NOMO-1 treated with dmso at 0.1 percent for 144 hours (cell line): ENCODE measurements around the gene KIAA0825.

Experiments
- DNase-seq: peaks from one replicate; lab custom pipeline; 2025; ENCODE audit not compliant: unreplicated experiment; lab: John Stamatoyannopoulos, UW

Gene KIAA0825

GRCh38 chr5:94314460-94315131, 303.8 kb downstream of the KIAA0825 start:
- DNase-seq, result no peak

DNA sequence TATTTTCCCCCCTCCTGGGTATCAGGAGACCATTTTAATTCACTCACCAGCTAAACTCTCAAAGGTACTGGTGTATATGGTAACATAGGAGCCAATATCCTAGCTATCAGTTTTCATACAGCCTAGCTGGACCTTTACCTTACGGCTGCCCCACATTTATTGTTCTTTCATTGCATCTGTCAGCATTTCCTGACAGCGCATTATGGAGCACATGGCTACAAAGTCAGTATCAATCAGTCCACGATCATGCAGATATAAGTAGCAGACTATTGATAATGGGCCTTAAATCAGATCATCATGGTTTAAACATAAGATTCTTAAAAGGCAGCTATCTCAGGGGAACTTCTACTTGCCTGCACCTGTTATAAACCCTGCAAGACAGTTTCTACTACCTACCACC, 304.7 kb downstream of the KIAA0825 start:
- no peak for DNase-seq

DNA sequence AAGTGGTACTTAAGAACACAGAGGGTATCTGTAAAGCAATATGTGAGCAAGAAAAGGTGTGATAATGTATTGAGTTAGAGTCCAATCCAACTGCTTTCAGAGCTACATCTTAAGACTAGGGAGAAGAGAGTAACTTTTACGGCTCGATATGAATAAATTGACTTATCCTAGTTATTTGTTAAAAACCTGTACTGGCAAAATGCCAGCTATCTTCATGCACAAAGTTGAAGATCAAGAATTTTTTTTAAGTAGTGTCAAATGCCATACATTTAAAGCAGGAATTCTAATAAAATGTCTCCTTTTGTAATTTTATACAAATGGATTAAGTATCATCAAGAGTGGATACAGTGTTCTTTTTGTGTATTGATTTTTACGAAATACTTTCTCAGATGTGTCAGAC, 305.2 kb downstream of the KIAA0825 start:
- DNase-seq, result no peak

DNA sequence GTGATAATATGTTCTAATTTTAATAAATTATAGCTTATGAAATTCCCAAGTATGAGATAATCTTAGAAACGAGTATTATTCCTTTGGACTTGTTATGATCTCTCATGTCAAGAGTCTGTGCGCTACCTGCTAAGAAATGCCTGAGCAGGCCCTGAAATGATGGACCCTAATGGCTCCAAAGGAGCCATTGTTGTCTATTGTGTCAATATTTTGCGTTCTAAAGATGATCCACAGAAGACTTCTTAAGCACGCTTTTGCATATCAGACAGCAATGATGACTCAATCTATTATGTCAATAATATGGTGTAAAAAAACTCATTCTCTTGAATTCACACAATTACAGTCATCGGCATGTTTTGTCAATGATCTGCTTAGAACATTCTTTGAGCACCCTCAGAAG, 306.1 kb downstream of the KIAA0825 start:
- no peak for DNase-seq

- no peak for DNase-seq
Observed at GRCh38 chr5:94310833-94311232, 307.6 kb downstream of the KIAA0825 start.

DNA sequence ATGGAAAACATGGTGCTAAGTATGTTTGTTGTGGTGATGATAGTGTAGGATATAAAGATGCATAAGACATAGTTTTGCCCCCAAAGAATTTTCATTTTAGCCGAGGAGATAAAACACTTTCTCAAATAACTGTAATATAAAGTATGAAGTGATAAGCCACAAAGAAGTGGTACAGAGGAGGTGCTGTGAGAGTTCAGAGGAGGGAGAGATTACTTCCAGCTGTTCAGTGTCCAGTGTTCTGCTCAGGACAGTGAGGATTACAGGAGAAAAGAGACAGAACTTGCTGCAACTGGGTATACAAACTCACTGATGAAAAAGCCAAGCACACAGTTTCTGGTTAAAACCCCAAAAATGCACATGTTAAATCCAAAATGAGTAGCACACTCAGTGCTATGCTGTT, 309.3 kb downstream of the KIAA0825 start:
- DNase-seq, result no peak

- DNase-seq, result no peak
Observed at GRCh38 chr5:94308442-94308841, 310.0 kb downstream of the KIAA0825 start.

DNA sequence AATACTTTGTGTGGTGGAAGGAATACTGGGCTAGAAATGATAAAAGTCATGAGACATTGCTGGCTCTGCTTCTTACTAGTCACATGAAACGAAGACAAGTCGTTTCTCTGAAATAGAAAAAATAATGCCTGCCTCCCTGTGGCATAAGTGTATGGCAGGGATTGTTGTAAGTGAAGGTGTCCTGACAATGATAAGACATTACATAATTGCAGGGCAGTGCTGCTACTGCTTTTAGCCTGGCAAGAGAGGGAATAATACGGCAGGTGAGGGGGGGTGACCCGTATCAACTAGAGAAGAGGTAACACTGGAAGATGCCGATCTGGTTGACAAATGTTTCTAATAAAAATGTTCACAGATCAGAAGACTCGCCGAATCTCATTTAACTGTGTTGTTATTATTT, 314.3 kb downstream of the KIAA0825 start:
- DNase-seq, result no peak

GRCh38 chr5:94288937-94289336, 329.5 kb downstream of the KIAA0825 start:
- DNase-seq, result no peak

DNA sequence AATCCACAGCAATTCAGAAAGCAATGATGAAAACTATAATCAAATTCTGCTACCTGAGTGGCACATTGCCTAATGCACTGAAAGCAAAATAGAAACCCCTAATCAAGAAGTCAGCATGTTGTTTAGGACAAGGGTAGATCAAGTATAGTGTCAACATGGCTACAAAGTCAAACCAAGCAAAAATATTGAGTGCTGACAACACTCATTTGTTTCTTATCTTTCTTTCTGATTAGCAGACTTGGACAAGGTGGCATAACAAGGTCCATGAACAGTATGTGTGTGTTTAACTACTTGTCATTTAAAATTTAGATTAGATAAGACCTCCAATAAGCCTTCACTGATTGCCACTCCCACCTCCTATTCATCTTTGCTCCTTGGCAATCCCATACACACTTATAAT, 332.4 kb downstream of the KIAA0825 start:
- no peak for DNase-seq

DNA sequence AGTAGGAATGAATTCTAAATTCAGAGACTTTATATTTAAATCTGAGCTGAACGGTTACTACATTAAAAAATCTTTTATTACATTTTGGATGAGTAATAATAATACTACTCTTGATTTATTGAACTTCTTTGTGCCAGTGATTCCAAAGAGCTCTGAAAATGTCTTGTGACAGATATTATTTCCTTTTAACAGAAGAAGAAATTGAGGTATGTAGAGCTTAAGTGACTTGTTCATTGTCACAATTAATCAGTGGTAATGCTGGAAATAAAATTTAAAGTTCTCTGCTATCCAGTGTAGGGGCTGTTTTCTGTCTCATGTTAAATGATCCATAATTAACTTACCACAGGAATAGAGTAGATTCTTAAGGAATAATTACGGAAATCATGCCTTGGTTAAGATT, 335.3 kb downstream of the KIAA0825 start:
- DNase-seq, result no peak

DNA sequence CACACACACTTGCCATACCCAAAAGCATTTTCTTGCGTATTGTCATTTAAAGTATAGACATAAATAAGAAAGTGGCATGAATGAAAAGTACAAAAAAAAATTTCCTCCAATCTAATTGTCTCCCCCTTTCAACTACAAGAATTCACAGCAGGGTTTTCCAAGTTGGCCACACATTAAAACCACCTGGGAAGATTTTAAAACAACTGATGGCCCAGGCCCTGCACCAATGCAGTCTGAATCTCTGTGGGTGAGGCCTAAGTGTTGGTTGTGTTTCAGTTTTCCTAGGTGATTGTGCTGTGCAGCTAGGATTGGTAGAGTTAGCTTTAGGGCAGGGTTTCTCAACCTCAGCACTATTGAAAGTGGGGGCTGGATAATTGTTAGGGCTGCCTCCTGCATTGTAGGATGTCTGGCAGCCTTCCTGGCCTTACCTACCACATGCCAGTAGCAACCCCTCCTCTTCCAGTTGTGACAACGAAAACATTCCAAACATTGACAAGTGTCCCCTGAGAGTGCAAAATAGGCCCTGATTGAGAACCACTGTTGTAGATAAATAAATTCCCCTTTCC, 337.1 kb downstream of the KIAA0825 start:
- DNase-seq, result no peak

- DNase-seq, result peak; percentile 45
Observed at GRCh38 chr5:94276751-94277150, 341.7 kb downstream of the KIAA0825 start.

GRCh38 chr5:94276048-94276447, 342.4 kb downstream of the KIAA0825 start:
- DNase-seq, result no peak

DNA sequence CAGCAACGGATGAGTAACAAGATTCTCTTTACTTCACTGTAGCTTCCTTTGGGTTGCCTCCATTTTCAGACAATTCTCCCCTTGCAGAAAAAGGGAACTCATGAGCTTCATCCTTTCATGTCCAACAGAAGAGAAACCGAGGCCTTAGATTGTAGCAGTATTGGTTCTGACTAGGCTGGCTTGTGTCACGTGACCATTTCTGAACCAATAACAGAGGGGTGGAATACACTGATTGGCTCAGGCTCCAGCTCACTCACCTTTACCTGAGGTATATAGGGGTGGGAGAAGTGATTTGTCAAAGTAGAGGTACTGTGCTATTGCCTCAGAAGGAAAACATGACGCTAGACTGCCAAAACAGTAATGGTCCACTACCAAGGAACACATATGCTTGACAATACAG, 343.7 kb downstream of the KIAA0825 start:
- DNase-seq, result no peak

DNA sequence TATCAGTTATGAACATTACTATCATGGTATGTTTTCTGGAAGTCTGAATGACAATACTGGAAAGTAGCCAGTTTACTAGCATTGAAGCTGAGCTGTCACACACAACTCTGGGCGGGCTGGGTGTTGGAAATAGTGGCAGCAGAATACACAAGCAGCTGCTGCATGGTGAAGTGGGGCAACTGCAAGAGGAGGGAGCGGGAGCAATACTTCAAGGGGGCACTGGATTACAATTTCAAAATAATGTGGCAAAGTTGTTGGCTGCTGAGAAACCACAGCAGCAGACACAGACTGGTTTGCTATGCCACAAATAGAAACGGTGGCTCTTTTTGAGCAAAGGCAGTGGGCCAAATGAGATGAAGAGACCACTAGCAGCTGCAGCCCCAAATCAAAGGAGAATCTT, 350.2 kb downstream of the KIAA0825 start:
- DNase-seq, result no peak

DNA sequence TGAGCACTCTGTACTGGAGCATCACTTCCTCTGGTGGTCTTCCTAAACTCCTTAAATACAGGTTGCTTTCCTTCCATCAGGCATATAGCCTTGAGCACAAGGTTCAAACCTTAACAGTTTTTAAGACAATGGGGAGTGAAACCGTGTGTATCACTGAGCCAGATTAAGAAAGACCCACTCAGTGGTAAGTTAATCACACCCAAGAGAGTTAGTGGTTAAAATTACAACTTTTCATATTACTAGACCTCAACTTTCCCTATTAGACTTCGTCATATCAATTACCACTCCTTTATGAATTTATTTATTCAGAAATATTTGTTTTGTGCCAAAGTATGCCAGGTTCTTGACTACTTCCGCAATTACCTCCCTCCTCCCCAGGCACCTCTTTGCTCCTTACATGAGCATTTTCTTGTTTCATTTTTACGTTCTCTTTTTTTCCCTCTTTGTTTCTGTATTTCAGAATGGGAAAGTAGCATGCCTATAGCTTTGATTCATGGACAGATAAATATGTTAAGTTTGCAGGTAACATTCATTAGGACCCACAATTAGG, 351.0 kb downstream of the KIAA0825 start:
- no peak for DNase-seq

DNA sequence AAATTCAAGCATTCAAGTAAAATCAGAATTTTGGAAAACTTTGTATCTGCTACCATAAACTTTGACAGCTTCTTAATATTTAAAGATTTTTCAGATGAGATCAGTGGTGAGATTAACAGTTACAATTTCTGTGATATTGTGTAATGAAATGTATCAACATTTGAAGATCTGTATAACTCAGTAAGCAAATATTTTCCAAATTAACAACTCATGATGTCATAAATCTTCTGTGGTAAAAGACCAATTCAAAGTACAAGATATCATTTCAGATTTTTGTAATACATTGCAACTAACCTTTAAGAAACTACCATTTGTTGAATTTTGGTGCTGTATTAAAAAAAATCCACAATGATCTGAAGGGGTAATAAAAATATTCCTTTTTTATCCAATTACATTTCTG, 352.2 kb downstream of the KIAA0825 start:
- no peak for DNase-seq

- no peak for DNase-seq
Observed at GRCh38 chr5:94263068-94263467, 355.3 kb downstream of the KIAA0825 start.

DNA sequence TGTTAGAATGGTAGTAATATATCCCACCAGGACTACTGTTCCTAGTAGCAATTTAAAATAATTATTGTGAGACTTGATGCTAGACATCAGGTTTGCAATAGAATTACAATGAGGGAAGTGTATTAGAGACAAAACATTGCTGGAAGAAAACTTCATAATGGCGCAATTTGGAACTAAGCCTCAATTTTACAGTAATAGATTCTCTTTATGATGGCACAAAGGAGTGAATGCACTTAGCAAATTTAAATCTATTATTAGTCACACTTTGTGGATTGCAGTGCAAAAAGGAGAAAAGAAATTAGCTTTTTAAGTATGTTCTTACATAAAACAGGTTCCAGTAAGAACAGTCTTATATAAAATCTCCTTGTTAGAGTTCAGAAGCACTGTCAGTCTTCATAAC, 358.3 kb downstream of the KIAA0825 start:
- no peak for DNase-seq

DNA sequence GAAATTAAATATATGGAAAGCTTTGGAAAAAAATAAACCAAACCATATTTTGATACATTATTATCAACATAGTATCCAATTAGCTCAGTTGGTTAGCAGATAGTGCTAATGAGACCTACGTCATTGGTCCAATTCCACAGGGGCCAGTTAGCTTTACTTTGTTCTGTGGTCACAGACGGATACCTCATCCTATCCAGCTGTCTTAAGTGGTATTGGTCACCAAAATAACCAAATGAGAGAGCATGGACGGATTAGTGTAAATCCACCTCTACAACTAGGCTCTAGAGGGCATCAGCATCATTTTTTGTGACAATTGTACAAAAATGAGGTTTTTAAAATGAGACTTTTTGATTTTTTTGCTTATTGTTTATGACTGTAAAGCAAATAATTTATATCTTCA, 364.2 kb downstream of the KIAA0825 start:
- no peak for DNase-seq

- DNase-seq, result no peak
Observed at GRCh38 chr5:94250985-94251384, 367.4 kb downstream of the KIAA0825 start.

DNA sequence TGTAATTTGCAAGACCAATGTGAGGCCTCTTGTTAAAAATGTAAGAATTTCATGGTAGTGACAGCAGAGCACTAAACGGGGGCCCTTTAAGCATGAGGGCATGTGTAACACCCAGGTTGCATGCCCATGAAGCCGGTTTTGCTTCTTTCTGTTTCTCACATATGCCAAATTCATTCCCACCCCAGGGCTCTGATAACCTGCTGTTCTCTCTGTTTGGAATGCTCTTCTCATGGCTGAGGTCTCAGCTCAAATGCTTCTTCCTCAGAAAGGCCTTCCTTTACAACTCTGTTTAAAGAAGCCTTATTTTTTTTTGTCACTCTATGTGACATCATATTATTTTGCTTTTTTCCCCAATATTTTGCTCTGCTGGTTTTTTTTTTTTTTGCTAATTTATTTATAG, 369.0 kb downstream of the KIAA0825 start:
- no peak for DNase-seq
